ENCODE data around the gene NFKBIL1. TPM values are rescaled to one million over a fixed set of nuclear protein-coding genes. Genes with fewer than 3 reads are reported as not detected.

Gene NFKBIL1
- 14.6 and 17.1 TPM in 2 replicates for polyA plus RNA-seq (2012; rRNA removed)
- polyA plus RNA-seq (2012; cell fraction: cytosol; rRNA removed) = 11.8 and 14.3 TPM in 2 replicates
- polyA plus RNA-seq (2012; cell fraction: nucleus; rRNA removed) = 20.8 and 29.3 TPM in 2 replicates

- Histone ChIP-seq H3F3A (replicated peaks; ENCODE audit: insufficient read depth) (peaks cover 18% of the 10 kb centered on the region), H3K9me2 (no peaks in the 10 kb centered on the region), H3K79me2 (ENCODE audit: insufficient read depth) (peaks cover 53% of the 10 kb centered on the region), H3K4me1 (ENCODE audit: control insufficient read depth in 1 of 2, insufficient read depth in 2 of 2, low read depth in 1 of 2, low read length in 1 of 2) (peaks cover 8 to 11% of the 10 kb centered on the region in 2 experiments; a peak in 3 of 4 replicates), H2AFZ (ENCODE audit: low read depth) (peak within 1 kb of the TSS; percentile 87), H3K27me3 (ENCODE audit: insufficient read depth) (no peaks in the 10 kb centered on the region), H3K36me3 (replicated peaks in 1 of 2; ENCODE audit: control insufficient read depth in 1 of 2, insufficient read depth in 2 of 2, low read length in 1 of 2) (peaks cover 5 to 19% of the 10 kb centered on the region in 2 experiments), H3K9ac (peak within 1 kb of the TSS; percentile 88), H3K27ac (ENCODE audit: low read depth in 2 of 2, low read length in 1 of 2) (peak within 1 kb of the TSS; percentile 74 to 78), H3K9me3 (no peaks in the 10 kb centered on the region), H3K4me2 (peak within 1 kb of the TSS; percentile 92), H4K20me1 (ENCODE audit: insufficient read depth) (no peaks in the 10 kb centered on the region), H3K4me3 (ENCODE audit: low read depth in 2 of 2, low read length in 1 of 2) (peak within 1 kb of the TSS; percentile 52 to 77)
- POLR2A ChIA-PET = interaction anchor here (0.6 to 2.4 kb wide), 8 partner anchors 9 to 1425 kb away, joined by 3 to 18 read pairs (median 4); partner anchors contain the start of gene DDAH2
- peak; percentile 90 for DNase-seq
- CTCF ChIA-PET = interaction anchor here (0.6 to 11.9 kb wide), 29 partner anchors 8 to 643 kb away, joined by 3 to 301 read pairs (median 3); partner anchors contain the start of genes EHMT2, GPANK1, LST1 and LTB
- under 1% methylated on average over 25 of the region's 25 CpGs for WGBS (ENCODE audit: low lambda C conversion rate)
- TF ChIP-seq JUND (IDR thresholded peaks at IDR 0.05) = no peak
- TF ChIP-seq GATA2 (CRISPR knock-in tag; IDR thresholded peaks at IDR 0.05) = no peak
- no peak; the same call in 1 of the 2 replicates for TF ChIP-seq TCF12 (IDR thresholded peaks at IDR 0.05)
- peak; percentile 97 for TF ChIP-seq GABPA (IDR thresholded peaks at IDR 0.05; ENCODE audit: low read depth)
- no peak; the same call in 1 of the 2 replicates for TF ChIP-seq PBX3 (IDR thresholded peaks at IDR 0.05)
- peak; percentile 86 for TF ChIP-seq MAX (IDR thresholded peaks at IDR 0.05; ENCODE audit: low read depth)
- TF ChIP-seq EZH2phosphoT487 (IDR thresholded peaks at IDR 0.05; ENCODE audit: borderline replicate concordance, low read depth) = no peak
- TF ChIP-seq YY1 (IDR thresholded peaks at IDR 0.05; ENCODE audit: low read depth) = peak; percentile 56; the same call in 1 of the 2 replicates
- TF ChIP-seq RAD21 (IDR thresholded peaks at IDR 0.05; ENCODE audit: low read length) = no peak
- peak; percentile 77; the same call in 1 of the 2 replicates for TF ChIP-seq ELF1 (IDR thresholded peaks at IDR 0.05)
- no peak for TF ChIP-seq NRF1 (IDR thresholded peaks at IDR 0.05; ENCODE audit: low read depth, low read length)
- no peak for TF ChIP-seq IRF3 (IDR thresholded peaks at IDR 0.05; ENCODE audit: low read depth, low read length)
- peak; percentile 70 for TF ChIP-seq POLR2AphosphoS5 (IDR thresholded peaks at IDR 0.05; ENCODE audit: low read depth, low read length)
- no peak for TF ChIP-seq USF2 (IDR thresholded peaks at IDR 0.05; ENCODE audit: borderline replicate concordance, low read depth, low read length)
- no peak for TF ChIP-seq MEF2A (IDR thresholded peaks at IDR 0.05; ENCODE audit: borderline replicate concordance, low read depth)
- peak; percentile 57 for TF ChIP-seq MXI1 (IDR thresholded peaks at IDR 0.05; ENCODE audit: low read depth, low read length)
- no peak for TF ChIP-seq CTCF (IDR thresholded peaks at IDR 0.05)
- TF ChIP-seq SMC3 (IDR thresholded peaks at IDR 0.05; ENCODE audit: low read depth, low read length) = no peak
- peak; percentile 78 for TF ChIP-seq RCOR1 (IDR thresholded peaks at IDR 0.05; ENCODE audit: low read length)
- TF ChIP-seq TAF1 (IDR thresholded peaks at IDR 0.05; ENCODE audit: borderline replicate concordance, low read depth, low read length) = peak; percentile 71; the same call in 1 of the 2 replicates
- TF ChIP-seq RFX5 (IDR thresholded peaks at IDR 0.05; ENCODE audit: low read length) = no peak
- TF ChIP-seq SIN3A (IDR thresholded peaks at IDR 0.05; ENCODE audit: borderline replicate concordance, low read depth, low read length) = 0 out of 2 replicates have a peak, but pooled peaks have one; percentile 76
- no peak for TF ChIP-seq FOXJ3 (CRISPR knock-in tag; IDR thresholded peaks at IDR 0.05)
- no peak for TF ChIP-seq TEAD4 (IDR thresholded peaks at IDR 0.05; ENCODE audit: borderline replicate concordance, insufficient read depth)
- no peak for TF ChIP-seq FOXM1 (IDR thresholded peaks at IDR 0.05; ENCODE audit: low read depth)
- peak; percentile 11; the same call in 1 of the 2 replicates for TF ChIP-seq USF1 (IDR thresholded peaks at IDR 0.05; ENCODE audit: borderline replicate concordance, low read depth)
- 0 out of 2 replicates have a peak, but pooled peaks have one; percentile 1 for TF ChIP-seq FOSL2 (IDR thresholded peaks at IDR 0.05; ENCODE audit: borderline replicate concordance, low read depth)
- TF ChIP-seq NFIC (IDR thresholded peaks at IDR 0.05; ENCODE audit: borderline replicate concordance) = no peak
These were observed at the start of gene NFKBIL1 for GRCh38 chr6:31546958-31547726. TSS of gene NFKBIL1 (plus strand) at chr6:31547608. CDS start at chr6:31547695, 87 bp downstream.
